ENCODE measurements around the gene PSG5. TPM values are rescaled to one million over a fixed set of nuclear protein-coding genes. Genes with fewer than 3 reads are reported as not detected.

Gene PSG5
- total RNA-seq, 1 donor from 2014 or later: not detected

Other genes starting within 250 kb of the PSG5 start
- not detected for gene PSG7, start 249.3 kb downstream of the PSG5 start, total RNA-seq
- not detected for gene PSG11, start 160.1 kb downstream of the PSG5 start, total RNA-seq
- not detected for gene PSG2, start 103.8 kb downstream of the PSG5 start, total RNA-seq
- gene PSG4, start 19.1 kb upstream of the PSG5 start, total RNA-seq: not detected
- not detected for gene PSG9, start 83.0 kb upstream of the PSG5 start, total RNA-seq
- 0.38 TPM for gene CD177, start 167.2 kb upstream of the PSG5 start, total RNA-seq
- not detected for gene TEX101, start 228.4 kb upstream of the PSG5 start, total RNA-seq

All from left lobe of liver (tissue), 1 donor.